GM18907 (cell line): Measurements from ENCODE around the gene PUS7.
"Not testable (repeated sequence)": the region's sequence is repeated elsewhere in the genome, so short reads cannot be mapped to it uniquely, and the experiment has no call there.

Experiments used
- ATAC-seq: cut with Tn5 transposase; IDR thresholded peaks from one replicate; pipeline ENCODE4 v1.9.1; 2021; ENCODE audit warnings: mild to moderate bottlenecking, moderate library complexity; ENCODE audit not compliant: unreplicated experiment

The PUS7 gene

GRCh38 chr7:105521717-105522463 lies at the start of gene PUS7:
TSS of gene PUS7 (minus strand) at chr7:105522271. CDS start at chr7:105508512, 13,759 bp downstream.
- peak; percentile 88 for ATAC-seq

GRCh38 chr7:105567821-105568220 lies 45.8 kb upstream of the PUS7 start:
- no peak for ATAC-seq

- no peak for ATAC-seq
Observed at GRCh38 chr7:105567024-105567423, 45.0 kb upstream of the PUS7 start.

GRCh38 chr7:105565190-105565589 lies 43.1 kb upstream of the PUS7 start:
- ATAC-seq, result no peak

GRCh38 chr7:105559926-105560325 lies 37.9 kb upstream of the PUS7 start:
- no peak for ATAC-seq

GRCh38 chr7:105538339-105538738 lies 16.3 kb upstream of the PUS7 start:
- no peak for ATAC-seq

GRCh38 chr7:105532709-105533460 lies 10.8 kb upstream of the PUS7 start:
- ATAC-seq, result no peak

- ATAC-seq, result peak; percentile 92
Observed at GRCh38 chr7:105531792-105532671, 10.0 kb upstream of the PUS7 start, which contains the start of gene RINT1. TSS of gene RINT1 (plus strand) at chr7:105532201. CDS start at chr7:105532316, 115 bp downstream.

- no peak for ATAC-seq
Observed at GRCh38 chr7:105530546-105530945, 8.5 kb upstream of the PUS7 start.

- ATAC-seq, result no peak
Observed at GRCh38 chr7:105530126-105530525, 8.1 kb upstream of the PUS7 start.

GRCh38 chr7:105527737-105528136 lies 5.7 kb upstream of the PUS7 start:
- not testable (repeated sequence) for ATAC-seq

GRCh38 chr7:105524840-105525239 lies 2.8 kb upstream of the PUS7 start:
- no peak for ATAC-seq

- ATAC-seq, result not testable (repeated sequence)
Observed at GRCh38 chr7:105524423-105524822, 2.4 kb upstream of the PUS7 start.

GRCh38 chr7:105521027-105521716 lies 899 bp downstream of the PUS7 start:
- ATAC-seq, result peak; percentile 41

- ATAC-seq, result not testable (repeated sequence)
Observed at GRCh38 chr7:105520620-105521019, 1.5 kb downstream of the PUS7 start.

GRCh38 chr7:105519353-105519752 lies 2.7 kb downstream of the PUS7 start:
- no peak for ATAC-seq

- ATAC-seq, result not testable (repeated sequence)
Observed at GRCh38 chr7:105515610-105516009, 6.5 kb downstream of the PUS7 start.

GRCh38 chr7:105512926-105513526 lies 9.0 kb downstream of the PUS7 start:
- no peak for ATAC-seq

- ATAC-seq, result no peak
Observed at GRCh38 chr7:105512415-105512814, 9.7 kb downstream of the PUS7 start.

GRCh38 chr7:105502173-105502572 lies 19.9 kb downstream of the PUS7 start:
- ATAC-seq, result no peak
